ENCODE results near the gene MYL2. TPM values are rescaled to one million over a fixed set of nuclear protein-coding genes. Genes with fewer than 3 reads are reported as not detected.

MYL2 gene
- total RNA-seq, 2 experiments from 2014 or later: not detected

GRCh38 chr12:110907583-110907982 is 12.8 kb downstream of the MYL2 start:
- ATAC-seq (ENCODE audit: poor library complexity) (no peak), DNase-seq (no peak)
- H3K4me3 Mint-ChIP-seq: no peak overlapping the region
- ChIA-PET POLR2A (no interaction called here), CTCF (no interaction called here)
- no peaks in the 10 kb centered on the region for H3K9me3 Mint-ChIP-seq
- no peaks in the 10 kb centered on the region for H3K36me3 ChIP-seq (ENCODE audit: insufficient read depth, low read length)
- H3K4me3 ChIP-seq (ENCODE audit: low read length): no peak overlapping the region
- H3K27me3 ChIP-seq (ENCODE audit: control insufficient read depth in 1 of 2, insufficient read depth in 2 of 2, low read length in 2 of 2): no peaks in the 10 kb centered on the region
- peaks cover 3% of the 10 kb centered on the region for H3K4me1 ChIP-seq (ENCODE audit: insufficient read depth, low read length)
- H3K27ac Mint-ChIP-seq: no peak overlapping the region
- no peak for TF ChIP-seq CTCF (IDR thresholded peaks at IDR 0.05)
- H3K9me3 ChIP-seq (ENCODE audit: control insufficient read depth in 1 of 2, insufficient read depth in 1 of 2, low read length in 2 of 2): peaks cover 0 to 4% of the 10 kb centered on the region in 2 experiments
- no peaks in the 10 kb centered on the region for H3K36me3 Mint-ChIP-seq (ENCODE audit: low read depth)
- no peaks in the 10 kb centered on the region for H3K4me1 Mint-ChIP-seq (ENCODE audit: low read depth)
- intact Hi-C loops (cut with DNase I, micrococcal nuclease): no loop called here
- H3K27me3 Mint-ChIP-seq: no peaks in the 10 kb centered on the region
- H3K27ac ChIP-seq (ENCODE audit: low read depth in 1 of 2, low read length in 2 of 2): no peak overlapping the region

GRCh38 chr12:110906985-110907384 is 13.4 kb downstream of the MYL2 start:
- H3K4me1 ChIP-seq (ENCODE audit: insufficient read depth, low read length): peaks cover 3% of the 10 kb centered on the region
- H3K4me3 Mint-ChIP-seq: no peak overlapping the region
- H3K4me3 ChIP-seq (ENCODE audit: low read length): no peak overlapping the region
- intact Hi-C loops (cut with DNase I, micrococcal nuclease): no loop called here
- H3K27ac Mint-ChIP-seq: no peak overlapping the region
- H3K36me3 ChIP-seq (ENCODE audit: insufficient read depth, low read length): no peaks in the 10 kb centered on the region
- DNase-seq: no peak
- TF ChIP-seq CTCF (IDR thresholded peaks at IDR 0.05): no peak
- CTCF ChIA-PET: no interaction called here
- peaks cover 0 to 4% of the 10 kb centered on the region in 2 experiments for H3K9me3 ChIP-seq (ENCODE audit: control insufficient read depth in 1 of 2, insufficient read depth in 1 of 2, low read length in 2 of 2)
- no peaks in the 10 kb centered on the region for H3K27me3 Mint-ChIP-seq
- no peak overlapping the region for H3K27ac ChIP-seq (ENCODE audit: low read depth in 1 of 2, low read length in 2 of 2)
- ATAC-seq (ENCODE audit: poor library complexity): no peak
- H3K9me3 Mint-ChIP-seq: no peaks in the 10 kb centered on the region
- POLR2A ChIA-PET: no interaction called here
- H3K4me1 Mint-ChIP-seq (ENCODE audit: low read depth): no peaks in the 10 kb centered on the region
- H3K36me3 Mint-ChIP-seq (ENCODE audit: low read depth): no peaks in the 10 kb centered on the region
- no peaks in the 10 kb centered on the region for H3K27me3 ChIP-seq (ENCODE audit: control insufficient read depth in 1 of 2, insufficient read depth in 2 of 2, low read length in 2 of 2)

GRCh38 chr12:110906516-110906915 is 13.9 kb downstream of the MYL2 start:
- no peaks in the 10 kb centered on the region for H3K27me3 ChIP-seq (ENCODE audit: control insufficient read depth in 1 of 2, insufficient read depth in 2 of 2, low read length in 2 of 2)
- no peaks in the 10 kb centered on the region for H3K4me1 Mint-ChIP-seq (ENCODE audit: low read depth)
- no peak overlapping the region for H3K4me3 ChIP-seq (ENCODE audit: low read length)
- no peaks in the 10 kb centered on the region for H3K36me3 ChIP-seq (ENCODE audit: insufficient read depth, low read length)
- TF ChIP-seq CTCF (IDR thresholded peaks at IDR 0.05): no peak
- no peak overlapping the region for H3K27ac Mint-ChIP-seq
- peaks cover 3% of the 10 kb centered on the region for H3K4me1 ChIP-seq (ENCODE audit: insufficient read depth, low read length)
- no peaks in the 10 kb centered on the region for H3K27me3 Mint-ChIP-seq
- no peak overlapping the region for H3K4me3 Mint-ChIP-seq
- no peak overlapping the region for H3K27ac ChIP-seq (ENCODE audit: low read depth in 1 of 2, low read length in 2 of 2)
- no peak for DNase-seq
- ChIA-PET CTCF (no interaction called here), POLR2A (no interaction called here)
- peaks cover 0 to 4% of the 10 kb centered on the region in 2 experiments for H3K9me3 ChIP-seq (ENCODE audit: control insufficient read depth in 1 of 2, insufficient read depth in 1 of 2, low read length in 2 of 2)
- H3K36me3 Mint-ChIP-seq (ENCODE audit: low read depth): no peaks in the 10 kb centered on the region
- intact Hi-C loops (cut with DNase I, micrococcal nuclease): no loop called here
- ATAC-seq (ENCODE audit: poor library complexity): no peak
- H3K9me3 Mint-ChIP-seq: no peaks in the 10 kb centered on the region
